Measurements from ENCODE around the gene LYRM1.
"Not testable (repeated sequence)": the region's sequence is repeated elsewhere in the genome, so short reads cannot be mapped to it uniquely, and the experiment has no call there.

- TF ChIP-seq CTCF (IDR thresholded peaks at IDR 0.05; ENCODE audit: insufficient read depth, low read depth, low read length); EZH2 (IDR thresholded peaks at IDR 0.05; ENCODE audit: insufficient read depth, low read length): not testable (repeated sequence)
Observed at GRCh38 chr16:20973201-20973600, 72.6 kb downstream of the LYRM1 start.
